Vagina (tissue), 2 donors: Measurements from ENCODE around the gene MBTPS1.

Experiments used
- CTCF ChIP-seq, 3 experiments: fragments of 450-650 bp in 2 of 3; fragments of 200-600 bp in 1 of 3; sonication (generic) in 1 of 3; IDR thresholded peaks; one replicate each; pipeline ENCODE4 v1.5.1; 2017 to 2019; ENCODE audit warnings: antibody characterized with exemption in 3 of 3, mild to moderate bottlenecking in 2 of 3, moderate library complexity in 2 of 3
- POLR2A ChIP-seq, 2 donors: fragments of 450-650 bp; IDR thresholded peaks; one replicate each; pipeline ENCODE4 v1.6.1; 2017; ENCODE audit warnings: antibody characterized with exemption in 2 of 2, mild to moderate bottlenecking in 2 of 2, moderate library complexity in 2 of 2
- POLR2AphosphoS5 ChIP-seq, 2 donors: sonication (generic); formaldehyde crosslinking; IDR thresholded peaks; one replicate each; pipeline ENCODE4 v1.9.0; 2017; ENCODE audit warnings: antibody characterized with exemption in 2 of 2, mild to moderate bottlenecking in 2 of 2, low read depth in 1 of 2; ENCODE audit not compliant: insufficient read depth in 1 of 2

- TF ChIP-seq CTCF (IDR thresholded peaks at IDR 0.05) (no peak), POLR2A (IDR thresholded peaks at IDR 0.05) (no peak), POLR2AphosphoS5 (IDR thresholded peaks at IDR 0.05; ENCODE audit: insufficient read depth in 1 of 2, low read depth in 1 of 2) (no peak)
Observed at GRCh38 chr16:84080813-84081212, 35.9 kb downstream of the MBTPS1 start.
